Gastrocnemius medialis (tissue), 4 donors: ENCODE data around the gene ZMYND8.

Source experiments
- POLR2A ChIP-seq, 2 donors: fragments of 450-650 bp; IDR thresholded peaks; one replicate each; pipeline ENCODE4 v1.6.1; 2017; ENCODE audit warnings: antibody characterized with exemption in 2 of 2, mild to moderate bottlenecking in 2 of 2, moderate library complexity in 2 of 2
- TF ChIP-seq, protein P1 (sequence below), 5 experiments: fragments of 450-650 bp in 3 of 5; fragments of 200-600 bp in 2 of 5; sonication (generic) in 2 of 5; IDR thresholded peaks in 4 of 5; conservative IDR thresholded peaks in 1 of 5; 1 replicate in 4 of 5; 2 replicates in 1 of 5; pipeline ENCODE4 v1.5.1; 2016 to 2019; ENCODE audit warnings: antibody characterized with exemption in 5 of 5, mild to moderate bottlenecking in 3 of 5, moderate library complexity in 3 of 5

- TF ChIP-seq, protein P1, sequence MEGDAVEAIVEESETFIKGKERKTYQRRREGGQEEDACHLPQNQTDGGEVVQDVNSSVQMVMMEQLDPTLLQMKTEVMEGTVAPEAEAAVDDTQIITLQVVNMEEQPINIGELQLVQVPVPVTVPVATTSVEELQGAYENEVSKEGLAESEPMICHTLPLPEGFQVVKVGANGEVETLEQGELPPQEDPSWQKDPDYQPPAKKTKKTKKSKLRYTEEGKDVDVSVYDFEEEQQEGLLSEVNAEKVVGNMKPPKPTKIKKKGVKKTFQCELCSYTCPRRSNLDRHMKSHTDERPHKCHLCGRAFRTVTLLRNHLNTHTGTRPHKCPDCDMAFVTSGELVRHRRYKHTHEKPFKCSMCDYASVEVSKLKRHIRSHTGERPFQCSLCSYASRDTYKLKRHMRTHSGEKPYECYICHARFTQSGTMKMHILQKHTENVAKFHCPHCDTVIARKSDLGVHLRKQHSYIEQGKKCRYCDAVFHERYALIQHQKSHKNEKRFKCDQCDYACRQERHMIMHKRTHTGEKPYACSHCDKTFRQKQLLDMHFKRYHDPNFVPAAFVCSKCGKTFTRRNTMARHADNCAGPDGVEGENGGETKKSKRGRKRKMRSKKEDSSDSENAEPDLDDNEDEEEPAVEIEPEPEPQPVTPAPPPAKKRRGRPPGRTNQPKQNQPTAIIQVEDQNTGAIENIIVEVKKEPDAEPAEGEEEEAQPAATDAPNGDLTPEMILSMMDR (IDR thresholded peaks at IDR 0.05 in 4 of 5, conservative IDR thresholded peaks at IDR 0.05 in 1 of 5), result no peak
- TF ChIP-seq POLR2A (IDR thresholded peaks at IDR 0.05), result no peak
These were observed 88.9 kb downstream of the ZMYND8 start for GRCh38 chr20:47267621-47268020.
